GM19395 (cell line): ENCODE data around the gene ZNF236.
A peak's percentile ranks its signal among the peaks of the same experiment; 100 is the strongest.

ENCODE experiments used
- ATAC-seq: cut with Tn5 transposase; IDR thresholded peaks from one replicate; pipeline ENCODE4 v1.9.1; 2021; ENCODE audit warnings: mild to moderate bottlenecking, moderate library complexity; ENCODE audit not compliant: unreplicated experiment

ZNF236 gene

DNA sequence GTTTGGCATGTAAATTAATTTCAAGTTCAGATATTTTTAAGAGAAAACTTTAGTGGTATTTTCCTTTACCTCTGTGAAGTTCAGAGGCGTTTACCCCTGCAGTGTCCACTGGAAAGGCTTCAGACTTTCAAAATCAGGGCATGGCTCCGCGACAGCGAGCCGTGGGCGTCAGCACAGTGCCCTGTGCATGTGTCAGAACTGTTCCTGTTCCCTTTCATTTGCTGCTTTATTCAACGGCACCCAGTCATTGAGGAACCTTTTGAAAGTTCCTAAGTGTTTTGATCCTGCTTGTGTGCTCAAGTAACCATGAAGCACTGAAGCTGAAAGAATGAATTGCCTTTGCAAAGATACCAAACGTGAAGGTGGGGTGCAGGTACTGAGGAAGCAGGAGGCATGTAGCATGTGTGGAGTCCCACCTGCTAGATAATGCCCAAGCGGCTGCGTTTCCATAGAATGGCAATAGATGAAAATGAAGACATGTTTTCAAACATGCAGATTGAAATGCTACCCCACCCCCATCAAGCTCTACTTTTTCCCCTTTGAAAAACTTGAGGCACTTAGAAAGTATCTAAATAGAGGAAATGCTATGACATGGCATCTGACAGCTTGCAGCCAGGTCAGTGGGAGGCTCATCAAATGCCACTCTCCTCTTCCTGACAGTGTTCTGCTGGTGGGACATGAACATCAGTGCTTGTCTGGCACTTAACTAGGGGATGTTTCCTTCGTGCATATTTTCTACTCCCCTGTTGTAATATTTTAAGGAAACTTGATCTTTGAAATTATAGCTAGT is 148.6 kb downstream of the ZNF236 start:
- peak; percentile 59 for ATAC-seq

DNA sequence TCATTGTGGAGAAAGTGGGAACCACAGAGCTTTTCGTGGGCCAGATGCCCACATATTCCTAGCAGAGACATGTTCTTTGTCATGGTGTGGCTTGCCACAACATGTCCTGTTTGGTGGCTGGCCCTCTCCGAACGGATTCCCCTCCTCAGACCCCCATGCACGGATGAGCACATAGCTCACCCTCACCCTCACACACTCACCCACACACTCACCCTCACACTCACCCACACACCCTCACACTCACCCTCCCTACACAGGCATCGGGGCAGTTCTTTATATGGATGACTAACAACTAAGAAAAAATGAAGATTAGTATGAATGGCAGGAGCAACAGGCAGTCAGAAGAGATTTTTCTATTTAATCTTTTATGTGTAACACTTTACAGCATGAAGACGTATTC is 149.9 kb downstream of the ZNF236 start:
- no peak for ATAC-seq

- ATAC-seq, result no peak
These were observed 150.6 kb downstream of the ZNF236 start for GRCh38 chr18:76972846-76973519.

- no peak for ATAC-seq
These were observed 151.3 kb downstream of the ZNF236 start for GRCh38 chr18:76973520-76974266.

GRCh38 chr18:76974386-76974785 is 152.0 kb downstream of the ZNF236 start:
- no peak for ATAC-seq

DNA sequence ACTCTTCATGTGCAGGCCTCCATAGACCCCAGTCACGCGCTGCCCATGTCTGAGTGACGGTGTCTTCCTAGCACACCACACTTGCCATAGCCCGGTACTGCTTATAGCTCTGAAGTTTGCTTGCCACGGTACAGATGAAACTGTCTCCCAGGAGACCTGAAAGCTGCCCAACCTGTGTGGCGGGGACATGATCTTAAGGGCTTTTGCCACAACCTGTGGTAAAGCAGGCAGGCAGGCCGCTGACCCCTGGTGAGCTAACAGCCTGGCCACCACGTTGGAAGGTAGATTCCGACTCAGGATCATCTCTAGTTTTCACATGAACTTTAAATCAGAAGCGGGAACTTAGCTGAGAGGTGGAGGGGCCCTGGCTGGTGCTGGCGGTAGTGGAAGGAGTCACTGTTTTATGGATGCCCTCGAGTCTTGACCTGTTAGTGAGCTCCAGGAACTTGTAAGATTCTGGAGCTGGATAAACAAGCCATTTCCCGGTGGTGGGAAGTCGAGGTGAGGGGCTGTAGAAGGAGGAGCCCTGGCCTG is 153.3 kb downstream of the ZNF236 start:
- no peak for ATAC-seq

DNA sequence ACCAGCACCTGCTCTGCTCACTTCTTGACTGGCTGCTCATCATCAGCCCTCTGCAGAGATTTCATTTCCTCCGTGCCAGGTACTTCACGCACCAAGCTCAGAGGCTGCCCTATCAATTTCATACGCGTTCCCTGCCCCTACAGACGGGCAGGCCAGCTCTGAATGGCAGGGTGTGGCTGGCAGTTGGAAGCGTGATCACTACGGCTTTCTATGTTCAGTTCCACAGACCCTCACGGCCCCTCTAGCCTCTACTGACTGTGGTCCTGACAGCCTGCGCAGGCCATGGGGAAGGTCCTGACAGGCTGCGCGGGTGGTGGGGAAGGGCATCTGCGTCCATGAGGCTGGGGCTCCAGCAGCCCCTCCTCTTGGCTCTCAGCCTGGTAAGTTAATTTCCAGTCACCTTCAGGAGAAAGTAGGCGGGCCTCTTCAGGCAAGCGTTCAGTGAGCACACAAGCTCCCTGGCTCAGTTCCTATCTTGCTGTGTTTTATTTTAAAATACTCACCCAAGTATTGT is 154.8 kb downstream of the ZNF236 start:
- ATAC-seq, result no peak

- no peak for ATAC-seq
These were observed 155.4 kb downstream of the ZNF236 start for GRCh38 chr18:76977684-76978232.

DNA sequence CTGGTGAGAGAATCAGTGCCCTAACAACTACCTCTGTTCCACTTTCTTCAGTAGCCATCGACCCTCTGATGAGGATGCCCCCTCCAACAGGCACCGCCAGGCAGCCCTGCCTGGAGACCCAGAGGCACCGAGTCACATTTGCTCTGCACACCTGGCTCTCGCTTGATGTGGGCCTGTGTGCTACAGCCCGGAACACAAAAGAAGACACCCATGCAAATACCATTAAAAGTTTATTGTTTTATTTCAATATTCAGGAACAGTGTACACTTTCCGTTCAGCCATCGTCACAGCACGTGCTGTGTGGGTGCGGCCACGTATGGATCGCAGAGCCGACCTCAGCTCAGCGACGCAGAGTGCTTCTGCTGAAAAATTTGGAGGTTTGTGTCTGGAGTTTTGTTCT is 156.3 kb downstream of the ZNF236 start:
- no peak for ATAC-seq

DNA sequence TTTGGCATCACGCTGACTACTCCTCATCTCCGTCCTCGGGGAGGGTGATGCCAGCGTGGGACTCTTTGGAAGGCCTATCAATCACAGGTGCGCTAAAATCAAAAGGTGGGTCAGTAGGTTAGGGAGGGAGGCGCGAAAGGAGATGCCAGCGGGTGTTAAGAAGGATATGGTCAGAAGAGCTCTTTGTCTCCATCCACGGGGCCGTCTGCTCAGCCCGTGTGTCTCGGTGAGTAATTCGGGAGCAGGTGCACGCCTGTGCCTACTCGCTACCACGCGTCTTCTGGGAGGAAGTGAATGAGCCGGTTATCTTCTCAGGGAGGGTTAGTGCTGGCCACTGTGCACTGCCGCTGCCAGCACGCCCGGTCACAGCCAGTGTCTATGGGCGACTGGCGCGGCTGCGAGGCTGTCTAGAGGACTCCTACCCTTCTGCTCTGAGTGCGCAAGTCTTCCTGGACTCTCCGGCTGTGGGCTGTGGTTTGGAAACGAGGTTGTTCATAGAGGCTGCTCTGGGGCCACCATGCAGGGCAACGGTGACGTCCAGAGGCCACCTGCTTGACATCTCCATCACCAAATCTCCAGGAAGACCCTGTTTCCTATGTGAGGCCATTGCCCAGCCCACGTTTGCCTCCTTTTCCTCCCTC is 156.9 kb downstream of the ZNF236 start:
- ATAC-seq, result no peak

GRCh38 chr18:76979906-76980305 is 157.5 kb downstream of the ZNF236 start:
- no peak for ATAC-seq

DNA sequence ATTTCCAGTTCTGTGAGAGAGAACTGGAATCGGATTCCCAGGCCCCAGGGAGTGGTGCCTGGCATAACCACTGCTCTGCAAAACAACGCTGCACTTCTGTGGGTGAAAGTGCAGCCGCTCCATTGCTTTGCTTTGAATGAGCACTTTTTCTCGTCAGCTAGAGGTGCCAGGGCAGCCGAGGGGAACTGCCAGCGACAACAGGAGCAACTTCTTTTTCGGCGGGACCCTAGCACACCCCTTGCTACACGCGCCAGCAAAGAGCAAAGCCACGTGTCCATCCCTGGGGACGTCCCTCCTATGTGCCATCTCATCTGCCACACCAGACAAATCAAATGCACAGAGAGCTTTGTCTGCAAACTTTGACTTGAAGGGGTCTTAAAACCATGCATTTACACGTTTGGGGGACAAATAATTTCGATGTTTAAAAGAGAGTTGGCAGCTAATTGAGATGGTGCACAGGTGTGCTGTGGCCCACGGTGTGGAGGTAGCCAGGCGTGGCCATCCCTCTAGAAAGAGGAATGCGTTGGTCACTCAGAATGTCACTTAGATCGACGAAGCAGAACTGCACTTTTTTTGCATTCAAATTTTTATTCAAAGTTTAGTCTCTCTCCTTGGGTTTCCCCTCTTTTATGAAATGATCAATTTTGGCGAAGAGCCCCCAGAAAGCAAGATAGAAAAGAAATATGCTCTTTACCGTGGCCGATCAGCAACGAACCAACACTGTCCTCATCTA is 158.5 kb downstream of the ZNF236 start:
- ATAC-seq, result peak; percentile 33

GRCh38 chr18:76981396-76981968 is 159.1 kb downstream of the ZNF236 start:
- ATAC-seq, result peak; percentile 53

GRCh38 chr18:76982038-76982437 is 159.7 kb downstream of the ZNF236 start:
- ATAC-seq, result no peak

- ATAC-seq, result peak; percentile 82
These were observed 160.7 kb downstream of the ZNF236 start for GRCh38 chr18:76982841-76983583.

- peak; percentile 4 for ATAC-seq
These were observed 161.3 kb downstream of the ZNF236 start for GRCh38 chr18:76983613-76984051.

- ATAC-seq, result no peak
These were observed 162.1 kb downstream of the ZNF236 start for GRCh38 chr18:76984193-76985155.
